K562 (cell line): ENCODE measurements around the gene NR2E1. TPM values are rescaled to one million over a fixed set of nuclear protein-coding genes. Genes with fewer than 3 reads are reported as not detected.

ENCODE experiments used
- ATAC-seq: fragments of 200-7000 bp; cut with Tn5 transposase; 3 replicates; pipeline ENCODE4 v1.9.1; 2020; ENCODE audit warnings: moderate library complexity
- BruUV-seq: library from RNA; stranded (reverse); fragments of 400-500 nt; replicated peaks from 2 replicates; lab custom pipeline; 2021; lab: Mats Ljungman, UMichigan
- CTCF ChIA-PET: fragments of 300-600 bp; formaldehyde crosslinking; extraction: SDS; loops from one replicate; lab custom pipeline; 2021; ENCODE audit warnings: low intra/inter-chr PET ratio; lab: Yijun Ruan, JAX
- POLR2A ChIA-PET: fragments of 300-600, 350-650 bp; sonication (Branson Sonifier 250); formaldehyde crosslinking; extraction: SDS; loops from one replicate; lab custom pipeline; 2021; ENCODE audit warnings: antibody characterized with exemption, inconsistent platforms; lab: Yijun Ruan, JAX
- DNase-seq, 4 experiments: peaks; one replicate each; pipeline versions ENCODE4 v3.0.0 to v3.0.0-alpha.2; 2011 to 2018; ENCODE audit warnings: low spot score in 3 of 4, mixed read lengths in 3 of 4; ENCODE audit errors: extremely low read depth in 1 of 4
- FAIRE-seq: peaks from 2 replicates; lab custom pipeline; 2011; peaks lifted over from hg19 to GRCh38; lab: Jason Lieb, UNC
- H2AFZ ChIP-seq: 2 replicates; pipeline ENCODE4 v1.6.0; 2011; ENCODE audit warnings: low read depth, low read length, control low read depth, inconsistent platforms
- H3K27ac ChIP-seq: fragments of 200-600 bp; 3 replicates; pipeline ENCODE4 v1.8.0; 2011; ENCODE audit warnings: low read depth, mild to moderate bottlenecking, control low read depth, inconsistent platforms, low read length, moderate library complexity, mixed read lengths; ENCODE audit errors: extremely low read depth
- H3K27me3 ChIP-seq, 2 experiments: fragments of 300-600 bp in 1 of 2; 2 replicates in 1 of 2; 3 replicates in 1 of 2; pipeline versions ENCODE4 v1.6.0 to v1.8.0; 2011; ENCODE audit warnings: inconsistent platforms in 2 of 2, low read length in 2 of 2, mild to moderate bottlenecking in 1 of 2, mixed read lengths in 1 of 2, moderate library complexity in 1 of 2; ENCODE audit not compliant: control insufficient read depth in 2 of 2, insufficient read depth in 2 of 2
- H3K36me3 ChIP-seq: fragments of 300-600 bp; 3 replicates; pipeline ENCODE4 v1.8.0; 2011; ENCODE audit warnings: mild to moderate bottlenecking, low read length, inconsistent platforms; ENCODE audit not compliant: control insufficient read depth, insufficient read depth
- H3K4me1 ChIP-seq, 2 experiments: fragments of 200-600 bp in 1 of 2; replicated peaks in 1 of 2; 2 replicates in 1 of 2; 3 replicates in 1 of 2; pipeline versions ENCODE4 v1.5.1 to v1.8.0; 2011; ENCODE audit warnings: inconsistent platforms in 2 of 2, low read length in 2 of 2, mild to moderate bottlenecking in 1 of 2, mixed read lengths in 1 of 2, moderate library complexity in 1 of 2; ENCODE audit not compliant: control insufficient read depth in 2 of 2, insufficient read depth in 2 of 2
- H3K4me2 ChIP-seq: 2 replicates; pipeline ENCODE4 v1.6.1; 2011; ENCODE audit warnings: low read length, control low read depth, inconsistent platforms, mixed read lengths; ENCODE audit not compliant: insufficient read depth
- H3K4me3 ChIP-seq: fragments of 200-600 bp; sonication (generic), shearing (Covaris generic); 2 replicates; pipeline ENCODE4 v1.5.1; 2016; ENCODE audit warnings: control low read depth, inconsistent platforms
- H3K79me2 ChIP-seq: fragments of 200-600 bp; 3 replicates; pipeline ENCODE4 v1.8.0; 2011; ENCODE audit warnings: low read length, inconsistent platforms; ENCODE audit not compliant: control insufficient read depth, insufficient read depth
- H3K9ac ChIP-seq, 2 experiments: 2 replicates each; pipeline versions ENCODE4 v1.6.0 to v1.6.1; 2011; ENCODE audit warnings: low read depth in 2 of 2, low read length in 2 of 2, control low read depth in 1 of 2, inconsistent platforms in 1 of 2, mild to moderate bottlenecking in 1 of 2, mixed read lengths in 1 of 2; ENCODE audit not compliant: insufficient read depth in 1 of 2
- H3K9me1 ChIP-seq: one replicate; pipeline ENCODE4 v1.6.0; 2011; ENCODE audit warnings: inconsistent platforms, mild to moderate bottlenecking, low read length, moderate library complexity; ENCODE audit not compliant: control insufficient read depth, insufficient read depth
- H3K9me3 ChIP-seq: replicated peaks from 2 replicates; pipeline ENCODE4 v1.5.1; 2011; ENCODE audit warnings: low read depth, low read length, inconsistent platforms; ENCODE audit not compliant: control insufficient read depth, insufficient read depth
- H4K20me1 ChIP-seq: replicated peaks from 2 replicates; pipeline ENCODE4 v1.6.1; 2011; ENCODE audit warnings: low read length, inconsistent platforms, mixed read lengths; ENCODE audit not compliant: control insufficient read depth, insufficient read depth
- DDX20 ChIP-seq: fragments of 450-650 bp; IDR thresholded peaks from 2 replicates; pipeline ENCODE4 v1.6.1; 2016; ENCODE audit warnings: missing genetic modification characterization, low read depth, mild to moderate bottlenecking, missing compliant biosample characterization, moderate library complexity
- HINFP ChIP-seq: fragments of 450-650 bp; conservative IDR thresholded peaks from 2 replicates; pipeline ENCODE4 v1.6.1; 2016; ENCODE audit warnings: missing genetic modification characterization, low read depth, mild to moderate bottlenecking, control low read depth, missing compliant biosample characterization
- KDM1A ChIP-seq, 2 experiments: fragments of 450-650 bp; IDR thresholded peaks; 2 replicates each; pipeline ENCODE4 v1.6.1; 2016; ENCODE audit warnings: mild to moderate bottlenecking in 2 of 2
- NR1H2 ChIP-seq: sonication (generic); formaldehyde crosslinking; IDR thresholded peaks from 2 replicates; pipeline ENCODE4 v1.4.0; 2020; ENCODE audit warnings: mild to moderate bottlenecking, missing genetic modification reagents
- NR2C1 ChIP-seq, 2 experiments: fragments of 450-650 bp; IDR thresholded peaks; 2 replicates each; pipeline ENCODE4 v1.6.1; 2017; ENCODE audit warnings: mild to moderate bottlenecking in 2 of 2, antibody characterized with exemption in 1 of 2, inconsistent platforms in 1 of 2, missing compliant biosample characterization in 1 of 2, missing genetic modification characterization in 1 of 2
- ZNF75A ChIP-seq: fragments of 450-650 bp; formaldehyde crosslinking; IDR thresholded peaks from 2 replicates; pipeline ENCODE4 v1.4.0; 2020; ENCODE audit warnings: mild to moderate bottlenecking
- WGBS: fragments of 100-300 bp; shearing (Covaris generic); methylation state at CpG from one replicate; pipeline ENCODE4 v1.1.6; 2016; ENCODE audit warnings: low coverage, mixed read lengths; ENCODE audit not compliant: insufficient coverage; ENCODE audit errors: missing lambda C conversion rate; 5-methylcytosine and 5-hydroxymethylcytosine counted together
- in situ Hi-C: fragments of 300-500 bp; cut with MboI; formaldehyde crosslinking; loops from 4 replicates; pipeline ENCODE4 v1.15.0; 2018; ENCODE audit warnings: inconsistent platforms, mixed read lengths
- intact Hi-C: fragments of 100-400 bp; cut with micrococcal nuclease; formaldehyde crosslinking; loops from 2 replicates; pipeline ENCODE4 v1.14.2; 2022
- polyA plus RNA-seq, 8 experiments: library from polyadenylated mRNA; depleted of rRNA in 4 of 8; stranded (reverse) in 5 of 8; unstranded in 3 of 8; fragments of >200 nt; fragmentation: Nextera tagmentation in 2 of 8; fragmentation: Illumina TruSeq in 1 of 8; extraction: Ambion mirVana in 2 of 8; extraction: Trizol in 1 of 8; gene quantifications; 2 replicates each; pipeline versions ENCODE4 v1.2.1 to v1.2.3, GENCODE V29; 2011 to 2014; ENCODE audit warnings: inconsistent platforms in 1 of 8, missing spikeins in 1 of 8
- total RNA-seq, 7 experiments: library from RNA; depleted of rRNA in 6 of 7; stranded (reverse); fragments of >200 nt in 6 of 7; fragmentation: Illumina TruSeq in 2 of 7; extraction: Trizol in 2 of 7; gene quantifications; 2 replicates each; pipeline versions ENCODE4 v1.2.1 to v1.2.3, GENCODE V29; 2011 to 2021; ENCODE audit warnings: low replicate concordance in 1 of 7

Gene NR2E1
- total and polyA plus RNA-seq, 9 of the 15 experiments (the other 6 are each of a cell fraction or from before 2014, with no cell fraction given), result not detected

DNA sequence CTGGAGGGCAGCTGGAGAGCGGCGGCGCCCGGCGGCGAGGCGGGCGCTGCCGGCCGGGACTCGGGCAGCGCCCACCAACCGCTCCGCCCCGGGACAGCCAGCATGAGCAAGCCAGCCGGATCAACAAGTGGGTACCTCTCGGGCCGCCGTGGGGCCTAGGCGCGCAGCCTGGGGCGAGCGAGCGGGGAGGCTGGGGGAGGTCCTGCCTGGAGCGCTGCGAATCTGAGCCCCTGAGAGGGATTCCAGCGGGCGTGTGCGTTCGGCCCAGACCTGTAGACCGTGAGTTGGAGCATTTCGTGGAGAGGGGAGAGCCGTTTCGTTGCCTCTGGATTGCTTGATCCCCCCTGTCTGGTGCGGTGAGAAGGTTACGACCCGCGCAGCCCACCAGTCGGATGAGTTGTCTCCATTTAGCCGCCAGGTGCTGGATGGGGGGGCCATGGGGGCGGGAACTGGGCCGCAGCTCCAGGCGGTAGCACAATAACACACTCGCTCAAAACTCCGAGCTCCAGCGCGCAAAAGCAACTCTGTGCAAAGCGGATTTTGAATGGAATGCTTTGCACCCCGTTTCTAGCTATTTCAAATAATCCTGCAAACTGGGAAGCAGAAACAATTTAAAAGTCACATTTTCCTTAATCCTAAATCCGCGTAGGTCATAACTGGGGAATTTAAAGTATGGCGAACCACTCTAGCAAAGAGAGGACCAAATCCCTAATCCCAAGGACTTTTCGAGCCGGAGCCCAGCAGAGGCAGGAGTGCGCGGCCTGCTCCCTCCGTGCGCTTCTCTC lies 1.0 kb downstream of the NR2E1 start (continued):
- TF ChIP-seq HINFP (tag) (no peak), DDX20 (tag) (no peak), ZNF75A (CRISPR knock-in tag) (no peak), NR1H2 (CRISPR knock-in tag) (no peak)
- TF ChIP-seq, all 486 proteins: peak for 0

DNA sequence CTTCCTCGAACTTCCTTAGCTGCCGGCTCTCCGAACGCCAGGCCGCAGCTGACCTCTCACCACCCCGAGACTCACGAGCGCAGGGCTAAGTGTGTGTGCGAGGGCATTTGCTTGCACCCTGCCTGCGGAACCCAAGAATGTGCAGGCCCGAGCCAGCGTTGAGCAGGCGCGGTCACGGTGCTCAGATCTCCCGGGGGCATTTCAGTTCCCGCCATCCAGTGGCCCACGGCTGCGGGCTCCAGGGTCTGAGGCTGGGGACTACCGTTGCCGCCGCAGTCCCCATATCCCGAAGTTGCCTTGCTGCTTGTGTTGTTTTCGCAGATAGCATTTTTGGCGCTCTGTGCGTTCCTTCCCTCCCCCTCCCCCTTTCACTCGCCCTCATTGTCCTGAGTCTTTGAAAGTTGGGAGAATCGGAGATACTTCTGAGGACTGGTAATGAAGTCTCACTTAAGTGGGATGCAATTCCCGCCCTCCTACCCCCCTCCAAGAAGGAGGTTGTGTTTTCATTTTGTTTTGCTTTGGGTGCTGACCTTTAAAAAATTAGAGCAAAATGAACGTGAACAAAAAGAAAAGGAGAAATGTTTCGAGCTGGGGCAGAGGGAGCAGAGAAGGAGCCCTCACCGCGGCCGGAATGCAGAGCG lies 1.7 kb downstream of the NR2E1 start:
- Histone ChIP-seq H3K79me2 (no peaks in the 10 kb centered on the region), H2AFZ (no peak overlapping the region), H3K4me1 (peaks cover 0 to 40% of the 10 kb centered on the region in 2 experiments; a peak in 2 of 5 replicates), H3K4me3 (no peak overlapping the region), H3K9ac (no peak overlapping the region), H4K20me1 (no peaks in the 10 kb centered on the region), H3K9me3 (no peaks in the 10 kb centered on the region), H3K27ac (no peak overlapping the region), H3K27me3 (peaks cover 47 to 93% of the 10 kb centered on the region in 2 experiments), H3K4me2 (no peak overlapping the region), H3K9me1 (no peaks in the 10 kb centered on the region), H3K36me3 (no peaks in the 10 kb centered on the region)
- in situ Hi-C loops (no loop called here), intact Hi-C loops (no loop called here)
- no peak for FAIRE-seq
- ATAC-seq, result no peak
- BruUV-seq, result no TSS peak
- 56% methylated on average over 28 of the region's 35 CpGs for WGBS
- DNase-seq, result no peak
- ChIA-PET POLR2A (no interaction called here), CTCF (no interaction called here)
- TF ChIP-seq NR2C1 (IDR thresholded peaks at IDR 0.05) (no peak), NR2C1 (tag; IDR thresholded peaks at IDR 0.05) (no peak), KDM1A (IDR thresholded peaks at IDR 0.05) (peak in 1 of 2 experiments; percentile 34; a peak in 1 of 4 replicates)
